ENCODE results near the gene CDK14.

GRCh38 chr7:90839727-90840291 lies 243.7 kb downstream of the CDK14 start:
- TF ChIP-seq CTCF (conservative IDR thresholded peaks at IDR 0.05 in 1 of 2, IDR thresholded peaks at IDR 0.05 in 1 of 2; ENCODE audit: low read depth in 1 of 2, low read length in 2 of 2) (no peak), EZH2 (IDR thresholded peaks at IDR 0.05; ENCODE audit: low read length, missing control alignments) (no peak)

Measured in fibroblast of lung (primary cell).